HEK293 (cell line): ENCODE data around the gene CD48.

ENCODE experiments used
- CTCF ChIA-PET: fragments of 350-600 bp; formaldehyde crosslinking; extraction: SDS; loops from one replicate; lab custom pipeline; 2021; ENCODE audit warnings: antibody characterized with exemption; lab: Yijun Ruan, JAX
- POLR2A ChIA-PET: fragments of 300-600 bp; formaldehyde crosslinking; extraction: SDS; loops from one replicate; lab custom pipeline; 2020; ENCODE audit warnings: antibody characterized with exemption, inconsistent platforms; lab: Yijun Ruan, JAX
- H3K27ac ChIP-seq: fragments of 200-500 bp; sonication (Bioruptor generic); 2 replicates; pipeline ENCODE4 v1.5.1; 2014; ENCODE audit warnings: low read depth, low read length, control low read depth, inconsistent platforms; ENCODE audit errors: extremely low read depth
- H3K36me3 ChIP-seq, 2 experiments: fragments of 200-500 bp in 1 of 2; sonication (Bioruptor generic) in 1 of 2; 1 replicate in 1 of 2; 2 replicates in 1 of 2; pipeline ENCODE4 v1.5.1; 2014 to 2017; ENCODE audit warnings: inconsistent platforms in 2 of 2, low read length in 2 of 2; ENCODE audit not compliant: control insufficient read depth in 2 of 2, insufficient read depth in 1 of 2
- H3K4me1 ChIP-seq: fragments of 200-500 bp; sonication (Bioruptor generic); 2 replicates; pipeline ENCODE4 v1.5.1; 2014; ENCODE audit warnings: mild to moderate bottlenecking, low read length, inconsistent platforms; ENCODE audit not compliant: control insufficient read depth, insufficient read depth
- H3K4me3 ChIP-seq: 2 replicates; pipeline ENCODE4 v1.5.1; 2011; ENCODE audit warnings: low read depth, mild to moderate bottlenecking, control low read depth, low read length, moderate library complexity
- H3K9me3 ChIP-seq: fragments of 200-500 bp; sonication (Bioruptor generic); 2 replicates; pipeline ENCODE4 v1.5.1; 2014; ENCODE audit warnings: low read depth, low read length, inconsistent platforms; ENCODE audit not compliant: control insufficient read depth, insufficient read depth
- BCL11A ChIP-seq: fragments of 450-650 bp; formaldehyde crosslinking; IDR thresholded peaks from 2 replicates; pipeline ENCODE4 v1.5.1; 2016; ENCODE audit warnings: low read depth, missing biosample characterization, missing genetic modification characterization
- GLI2 ChIP-seq: fragments of 450-650 bp; formaldehyde crosslinking; IDR thresholded peaks from 2 replicates; pipeline ENCODE4; 2017; ENCODE audit warnings: missing biosample characterization, missing genetic modification characterization, low read depth, borderline replicate concordance
- KLF10 ChIP-seq: fragments of 450-650 bp; IDR thresholded peaks from 2 replicates; pipeline ENCODE4 v1.5.1; 2018; ENCODE audit warnings: missing biosample characterization, mild to moderate bottlenecking, missing genetic modification characterization
- MEIS1 ChIP-seq: sonication (generic); formaldehyde crosslinking; IDR thresholded peaks from 2 replicates; pipeline ENCODE4 v1.8.1; 2022; ENCODE audit warnings: missing genetic modification reagents, mild to moderate bottlenecking, borderline replicate concordance
- MYNN ChIP-seq: fragments of 450-650 bp; formaldehyde crosslinking; IDR thresholded peaks from 2 replicates; pipeline ENCODE4 v1.5.1; 2016; ENCODE audit warnings: missing biosample characterization, missing genetic modification characterization, borderline replicate concordance
- MZF1 ChIP-seq: fragments of 450-650 bp; formaldehyde crosslinking; IDR thresholded peaks from 2 replicates; pipeline ENCODE4 v1.5.1; 2017; ENCODE audit warnings: missing biosample characterization, missing genetic modification characterization, borderline replicate concordance
- ZFHX2 ChIP-seq: fragments of 450-650 bp; formaldehyde crosslinking; conservative IDR thresholded peaks from 2 replicates; pipeline ENCODE4 v1.5.1; 2016; ENCODE audit warnings: missing biosample characterization, missing genetic modification characterization
- ZFP41 ChIP-seq: fragments of 450-650 bp; formaldehyde crosslinking; IDR thresholded peaks from 2 replicates; pipeline ENCODE4 v1.5.1; 2016; ENCODE audit warnings: missing biosample characterization, missing genetic modification characterization, borderline replicate concordance
- ZNF121 ChIP-seq: fragments of 450-650 bp; formaldehyde crosslinking; IDR thresholded peaks from 2 replicates; pipeline ENCODE4 v1.5.1; 2016; ENCODE audit warnings: missing biosample characterization, missing genetic modification characterization
- ZNF138 ChIP-seq: fragments of 450-650 bp; formaldehyde crosslinking; IDR thresholded peaks from 2 replicates; pipeline ENCODE4 v1.5.1; 2016; ENCODE audit warnings: missing biosample characterization, missing genetic modification characterization, borderline replicate concordance
- ZNF146 ChIP-seq: fragments of 450-650 bp; formaldehyde crosslinking; IDR thresholded peaks from 2 replicates; pipeline ENCODE4 v1.5.1; 2016; ENCODE audit warnings: missing biosample characterization, missing genetic modification characterization
- ZNF155 ChIP-seq: fragments of 450-650 bp; formaldehyde crosslinking; IDR thresholded peaks from 2 replicates; pipeline ENCODE4 v1.5.1; 2016; ENCODE audit warnings: missing biosample characterization, missing genetic modification characterization
- ZNF239 ChIP-seq: fragments of 450-650 bp; formaldehyde crosslinking; IDR thresholded peaks from 2 replicates; pipeline ENCODE4 v1.5.1; 2016; ENCODE audit warnings: missing biosample characterization, missing genetic modification characterization
- ZNF292 ChIP-seq: fragments of 450-650 bp; formaldehyde crosslinking; IDR thresholded peaks from 2 replicates; pipeline ENCODE4 v1.5.1; 2016; ENCODE audit warnings: low read depth, missing biosample characterization, missing genetic modification characterization, borderline replicate concordance
- ZNF366 ChIP-seq: fragments of 450-650 bp; formaldehyde crosslinking; conservative IDR thresholded peaks from 2 replicates; pipeline ENCODE4 v1.5.1; 2016; ENCODE audit warnings: missing biosample characterization, missing genetic modification characterization
- ZNF394 ChIP-seq: fragments of 450-650 bp; formaldehyde crosslinking; IDR thresholded peaks from 2 replicates; pipeline ENCODE4 v1.5.1; 2016; ENCODE audit warnings: missing biosample characterization, missing genetic modification characterization, mild to moderate bottlenecking, moderate library complexity, borderline replicate concordance
- ZNF629 ChIP-seq: fragments of 450-650 bp; formaldehyde crosslinking; IDR thresholded peaks from 2 replicates; pipeline ENCODE4 v1.5.1; 2017; ENCODE audit warnings: missing biosample characterization, missing genetic modification characterization
- ZNF670 ChIP-seq: fragments of 450-650 bp; formaldehyde crosslinking; IDR thresholded peaks from 2 replicates; pipeline ENCODE4 v1.5.1; 2016; ENCODE audit warnings: missing biosample characterization, missing genetic modification characterization, low read depth
- ZNF707 ChIP-seq: fragments of 450-650 bp; formaldehyde crosslinking; IDR thresholded peaks from 2 replicates; pipeline ENCODE4 v1.5.1; 2016; ENCODE audit warnings: missing biosample characterization, missing genetic modification characterization
- ZNF747 ChIP-seq: fragments of 450-650 bp; formaldehyde crosslinking; IDR thresholded peaks from 2 replicates; pipeline ENCODE4 v1.5.1; 2016; ENCODE audit warnings: missing biosample characterization, missing genetic modification characterization
- ZNF768 ChIP-seq: fragments of 450-650 bp; formaldehyde crosslinking; IDR thresholded peaks from 2 replicates; pipeline ENCODE4 v1.5.1; 2018; ENCODE audit warnings: missing biosample characterization, mild to moderate bottlenecking, missing genetic modification characterization
- ZXDB ChIP-seq: fragments of 450-650 bp; formaldehyde crosslinking; IDR thresholded peaks from 2 replicates; pipeline ENCODE4 v1.5.1; 2016; ENCODE audit warnings: missing biosample characterization, missing genetic modification characterization
- TF ChIP-seq, protein P1 (sequence below): fragments of 450-650 bp; formaldehyde crosslinking; IDR thresholded peaks from 2 replicates; pipeline ENCODE4 v1.5.1; 2016; ENCODE audit warnings: missing biosample characterization, missing genetic modification characterization
- TF ChIP-seq, protein P2 (sequence below): fragments of 450-650 bp; IDR thresholded peaks from 2 replicates; pipeline ENCODE4 v1.5.1; 2018; ENCODE audit warnings: missing biosample characterization, missing genetic modification characterization
- TF ChIP-seq, protein P3 (sequence below): fragments of 450-650 bp; formaldehyde crosslinking; IDR thresholded peaks from 2 replicates; pipeline ENCODE4 v1.5.1; 2016; ENCODE audit warnings: missing biosample characterization, missing genetic modification characterization
- TF ChIP-seq, protein P4 (sequence below): fragments of 450-650 bp; formaldehyde crosslinking; conservative IDR thresholded peaks from 2 replicates; pipeline ENCODE4 v1.5.1; 2016; ENCODE audit warnings: low read depth, missing biosample characterization, missing genetic modification characterization

CD48 gene

DNA sequence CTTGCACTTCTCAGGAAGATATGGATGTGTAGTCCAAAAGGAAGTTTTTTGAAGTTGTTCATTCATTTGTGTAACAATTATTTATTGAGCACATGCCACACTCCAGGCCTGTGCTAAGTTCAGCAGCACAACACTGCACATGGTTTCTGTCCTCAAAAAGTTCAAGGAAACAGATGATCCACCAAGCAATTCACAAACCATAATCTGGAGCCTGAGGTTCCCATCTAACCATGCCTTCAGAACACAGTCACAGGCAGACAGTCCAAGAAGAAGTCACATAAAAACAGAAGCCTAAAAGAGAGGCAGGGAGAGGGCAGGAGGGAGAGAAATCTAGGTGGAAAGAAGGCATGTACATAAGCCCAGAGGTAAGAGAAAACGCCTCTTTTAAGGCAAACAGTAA, 1.9 kb downstream of the CD48 start (continued):
- TF ChIP-seq, protein P1, sequence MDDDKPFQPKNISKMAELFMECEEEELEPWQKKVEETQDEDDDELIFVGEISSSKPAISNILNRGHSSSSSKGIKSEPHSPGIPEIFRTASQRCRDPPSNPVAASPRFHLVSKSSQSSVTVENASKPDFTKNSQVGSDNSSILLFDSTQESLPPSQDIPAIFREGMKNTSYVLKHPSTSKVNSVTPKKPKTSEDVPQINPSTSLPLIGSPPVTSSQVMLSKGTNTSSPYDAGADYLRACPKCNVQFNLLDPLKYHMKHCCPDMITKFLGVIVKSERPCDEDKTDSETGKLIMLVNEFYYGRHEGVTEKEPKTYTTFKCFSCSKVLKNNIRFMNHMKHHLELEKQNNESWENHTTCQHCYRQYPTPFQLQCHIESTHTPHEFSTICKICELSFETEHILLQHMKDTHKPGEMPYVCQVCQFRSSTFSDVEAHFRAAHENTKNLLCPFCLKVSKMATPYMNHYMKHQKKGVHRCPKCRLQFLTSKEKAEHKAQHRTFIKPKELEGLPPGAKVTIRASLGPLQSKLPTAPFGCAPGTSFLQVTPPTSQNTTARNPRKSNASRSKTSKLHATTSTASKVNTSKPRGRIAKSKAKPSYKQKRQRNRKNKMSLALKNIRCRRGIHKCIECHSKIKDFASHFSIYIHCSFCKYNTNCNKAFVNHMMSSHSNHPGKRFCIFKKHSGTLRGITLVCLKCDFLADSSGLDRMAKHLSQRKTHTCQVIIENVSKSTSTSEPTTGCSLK, result no peak
- TF ChIP-seq, protein P2, sequence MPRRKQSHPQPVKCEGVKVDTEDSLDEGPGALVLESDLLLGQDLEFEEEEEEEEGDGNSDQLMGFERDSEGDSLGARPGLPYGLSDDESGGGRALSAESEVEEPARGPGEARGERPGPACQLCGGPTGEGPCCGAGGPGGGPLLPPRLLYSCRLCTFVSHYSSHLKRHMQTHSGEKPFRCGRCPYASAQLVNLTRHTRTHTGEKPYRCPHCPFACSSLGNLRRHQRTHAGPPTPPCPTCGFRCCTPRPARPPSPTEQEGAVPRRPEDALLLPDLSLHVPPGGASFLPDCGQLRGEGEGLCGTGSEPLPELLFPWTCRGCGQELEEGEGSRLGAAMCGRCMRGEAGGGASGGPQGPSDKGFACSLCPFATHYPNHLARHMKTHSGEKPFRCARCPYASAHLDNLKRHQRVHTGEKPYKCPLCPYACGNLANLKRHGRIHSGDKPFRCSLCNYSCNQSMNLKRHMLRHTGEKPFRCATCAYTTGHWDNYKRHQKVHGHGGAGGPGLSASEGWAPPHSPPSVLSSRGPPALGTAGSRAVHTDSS (tag by site-specific recombination), result no peak
- TF ChIP-seq ZNF768 (tag by site-specific recombination), result no peak

DNA sequence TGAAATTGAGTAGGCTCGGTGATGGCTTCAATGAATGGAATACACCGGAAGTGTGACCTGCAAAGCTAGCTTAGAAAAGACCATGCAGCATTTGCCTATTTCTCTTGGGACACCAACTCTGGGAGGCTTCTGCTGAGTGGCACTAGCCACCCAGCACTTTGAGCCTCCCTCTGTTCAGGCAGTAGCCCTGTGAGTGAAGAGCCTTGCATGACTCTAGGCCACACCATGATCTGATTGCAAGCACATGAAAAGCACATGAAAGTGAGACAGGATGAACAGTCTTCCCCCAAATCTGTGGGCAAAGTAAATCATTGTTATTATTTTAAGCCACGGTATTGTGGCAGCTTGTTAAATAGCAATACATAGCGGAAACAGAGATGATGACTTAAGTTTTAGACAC, 2.8 kb downstream of the CD48 start:
- no peaks in the 10 kb centered on the region for H3K4me1 ChIP-seq
- POLR2A ChIA-PET, result no interaction called here
- no peaks in the 10 kb centered on the region for H3K9me3 ChIP-seq
- TF ChIP-seq ZFP41 (no peak), KLF10 (tag by site-specific recombination) (no peak), MYNN (no peak), MEIS1 (CRISPR knock-in tag) (no peak), ZNF747 (tag by site-specific recombination) (no peak), ZNF366 (tag by site-specific recombination) (no peak), ZNF121 (tag by site-specific recombination) (no peak), ZXDB (tag by site-specific recombination) (no peak), MZF1 (no peak)
- TF ChIP-seq, all 188 proteins: peak for 0
- H3K27ac ChIP-seq, result no peak overlapping the region
- CTCF ChIA-PET, result no interaction called here
- no peak overlapping the region for H3K4me3 ChIP-seq
- H3K36me3 ChIP-seq, result no peaks in the 10 kb centered on the region

DNA sequence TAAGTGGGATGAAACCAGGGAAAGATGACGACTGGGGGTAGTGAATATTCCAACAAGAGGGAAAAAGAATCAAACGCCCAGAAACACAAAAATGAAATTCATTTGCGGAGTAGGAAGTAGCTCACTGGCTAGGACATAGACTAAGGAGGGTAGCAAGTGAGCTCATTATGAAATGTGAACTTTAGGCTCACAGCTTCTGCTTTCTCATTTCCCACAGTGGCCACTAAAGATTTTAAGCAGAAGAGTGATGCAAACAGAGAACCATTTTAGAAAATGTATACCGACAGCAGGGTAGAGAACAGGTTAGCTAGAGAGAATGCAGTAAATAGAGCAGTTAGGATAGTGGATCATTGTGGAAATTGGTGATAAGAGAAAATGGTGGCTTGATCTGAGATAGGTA, 3.5 kb downstream of the CD48 start:
- ChIA-PET CTCF (interaction anchor here (1.3 to 1.7 kb wide), 2 partner anchors 27 to 33 kb away, joined by 4 to 6 read pairs; no protein-coding TSS in a partner anchor), POLR2A (no interaction called here)
- no peaks in the 10 kb centered on the region for H3K4me1 ChIP-seq
- H3K36me3 ChIP-seq, result no peaks in the 10 kb centered on the region
- H3K27ac ChIP-seq, result no peak overlapping the region
- H3K9me3 ChIP-seq, result no peaks in the 10 kb centered on the region
- H3K4me3 ChIP-seq, result no peak overlapping the region
- TF ChIP-seq BCL11A (tag by site-specific recombination), result no peak
- TF ChIP-seq ZNF629 (tag by site-specific recombination), result no peak
- no peak for TF ChIP-seq ZNF394 (tag by site-specific recombination)
- TF ChIP-seq ZNF292, result no peak
- TF ChIP-seq, protein P3, sequence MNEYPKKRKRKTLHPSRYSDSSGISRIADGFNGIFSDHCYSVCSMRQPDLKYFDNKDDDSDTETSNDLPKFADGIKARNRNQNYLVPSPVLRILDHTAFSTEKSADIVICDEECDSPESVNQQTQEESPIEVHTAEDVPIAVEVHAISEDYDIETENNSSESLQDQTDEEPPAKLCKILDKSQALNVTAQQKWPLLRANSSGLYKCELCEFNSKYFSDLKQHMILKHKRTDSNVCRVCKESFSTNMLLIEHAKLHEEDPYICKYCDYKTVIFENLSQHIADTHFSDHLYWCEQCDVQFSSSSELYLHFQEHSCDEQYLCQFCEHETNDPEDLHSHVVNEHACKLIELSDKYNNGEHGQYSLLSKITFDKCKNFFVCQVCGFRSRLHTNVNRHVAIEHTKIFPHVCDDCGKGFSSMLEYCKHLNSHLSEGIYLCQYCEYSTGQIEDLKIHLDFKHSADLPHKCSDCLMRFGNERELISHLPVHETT (tag by site-specific recombination), result no peak
- TF ChIP-seq GLI2, result no peak
- TF ChIP-seq ZNF707, result no peak
- TF ChIP-seq ZNF670 (tag by site-specific recombination), result no peak
- TF ChIP-seq, protein P4, sequence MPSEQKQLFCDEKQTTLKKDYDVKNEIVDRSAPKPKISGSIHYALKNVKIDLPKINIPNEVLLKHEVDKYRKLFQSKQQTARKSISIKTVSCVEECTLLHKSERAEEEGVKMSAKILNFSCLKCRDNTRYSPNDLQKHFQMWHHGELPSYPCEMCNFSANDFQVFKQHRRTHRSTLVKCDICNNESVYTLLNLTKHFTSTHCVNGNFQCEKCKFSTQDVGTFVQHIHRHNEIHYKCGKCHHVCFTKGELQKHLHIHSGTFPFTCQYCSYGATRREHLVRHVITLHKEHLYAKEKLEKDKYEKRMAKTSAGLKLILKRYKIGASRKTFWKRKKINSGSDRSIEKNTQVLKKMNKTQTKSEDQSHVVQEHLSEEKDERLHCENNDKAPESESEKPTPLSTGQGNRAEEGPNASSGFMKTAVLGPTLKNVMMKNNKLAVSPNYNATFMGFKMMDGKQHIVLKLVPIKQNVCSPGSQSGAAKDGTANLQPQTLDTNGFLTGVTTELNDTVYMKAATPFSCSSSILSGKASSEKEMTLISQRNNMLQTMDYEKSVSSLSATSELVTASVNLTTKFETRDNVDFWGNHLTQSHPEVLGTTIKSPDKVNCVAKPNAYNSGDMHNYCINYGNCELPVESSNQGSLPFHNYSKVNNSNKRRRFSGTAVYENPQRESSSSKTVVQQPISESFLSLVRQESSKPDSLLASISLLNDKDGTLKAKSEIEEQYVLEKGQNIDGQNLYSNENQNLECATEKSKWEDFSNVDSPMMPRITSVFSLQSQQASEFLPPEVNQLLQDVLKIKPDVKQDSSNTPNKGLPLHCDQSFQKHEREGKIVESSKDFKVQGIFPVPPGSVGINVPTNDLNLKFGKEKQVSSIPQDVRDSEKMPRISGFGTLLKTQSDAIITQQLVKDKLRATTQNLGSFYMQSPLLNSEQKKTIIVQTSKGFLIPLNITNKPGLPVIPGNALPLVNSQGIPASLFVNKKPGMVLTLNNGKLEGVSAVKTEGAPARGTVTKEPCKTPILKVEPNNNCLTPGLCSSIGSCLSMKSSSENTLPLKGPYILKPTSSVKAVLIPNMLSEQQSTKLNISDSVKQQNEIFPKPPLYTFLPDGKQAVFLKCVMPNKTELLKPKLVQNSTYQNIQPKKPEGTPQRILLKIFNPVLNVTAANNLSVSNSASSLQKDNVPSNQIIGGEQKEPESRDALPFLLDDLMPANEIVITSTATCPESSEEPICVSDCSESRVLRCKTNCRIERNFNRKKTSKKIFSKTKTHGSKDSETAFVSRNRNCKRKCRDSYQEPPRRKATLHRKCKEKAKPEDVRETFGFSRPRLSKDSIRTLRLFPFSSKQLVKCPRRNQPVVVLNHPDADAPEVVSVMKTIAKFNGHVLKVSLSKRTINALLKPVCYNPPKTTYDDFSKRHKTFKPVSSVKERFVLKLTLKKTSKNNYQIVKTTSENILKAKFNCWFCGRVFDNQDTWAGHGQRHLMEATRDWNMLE, result no peak
- TF ChIP-seq ZNF239, result no peak
- no peak for TF ChIP-seq ZNF155 (tag by site-specific recombination)
- TF ChIP-seq ZFHX2 (tag by site-specific recombination), result no peak
- TF ChIP-seq ZNF146 (tag by site-specific recombination), result no peak
- TF ChIP-seq ZNF138 (tag by site-specific recombination), result no peak
